Measurements from ENCODE around the gene NAT9. TPM values are rescaled to one million over a fixed set of nuclear protein-coding genes. Genes with fewer than 3 reads are reported as not detected.

The NAT9 gene
- total RNA-seq, 6 experiments from 2014 or later: 40.9 to 50.7 (median 46.6) TPM

- Mint-ChIP-seq H3K4me3 (no peak overlapping the region), H3K4me1 (ENCODE audit: low read depth) (no peaks in the 10 kb centered on the region), H3K36me3 (ENCODE audit: low read depth) (no peaks in the 10 kb centered on the region), H3K27ac (no peak overlapping the region), H3K27me3 (ENCODE audit: insufficient read depth) (peaks cover 15% of the 10 kb centered on the region), H3K9me3 (no peaks in the 10 kb centered on the region)
- no peak for TF ChIP-seq CTCF (IDR thresholded peaks at IDR 0.05)
- DNase-seq: no peak
Measured at GRCh38 chr17:74723891-74724290, 52.3 kb downstream of the NAT9 start.

GRCh38 chr17:74722782-74723181 lies 53.4 kb downstream of the NAT9 start:
- DNase-seq: no peak
- Mint-ChIP-seq H3K36me3 (ENCODE audit: low read depth) (no peaks in the 10 kb centered on the region), H3K4me1 (ENCODE audit: low read depth) (no peaks in the 10 kb centered on the region), H3K27me3 (ENCODE audit: insufficient read depth) (peaks cover 15% of the 10 kb centered on the region), H3K4me3 (no peak overlapping the region), H3K9me3 (no peaks in the 10 kb centered on the region), H3K27ac (no peak overlapping the region)
- no peak for TF ChIP-seq CTCF (IDR thresholded peaks at IDR 0.05)

Small RNAs within 50 kb of the gene (microRNA-seq; reads per million reads assigned to microRNA genes)
- 535 reads per million, percentile 69 among the genes with 10 or more reads in this experiment for gene MIR3615

Other genes starting within 250 kb of the NAT9 start
- gene CD300LB, start 244.9 kb downstream of the NAT9 start, total RNA-seq (2021; fragmentation: NEBNext Ultra II Directional; extraction: Animal tissue kit (Norgen Biotek cat#: 25700)): not detected
- gene CD300C, start 230.2 kb downstream of the NAT9 start, total RNA-seq (2021; fragmentation: NEBNext Ultra II Directional; extraction: Animal tissue kit (Norgen Biotek cat#: 25700)): not detected
- not detected for gene CD300H, start 208.8 kb downstream of the NAT9 start, total RNA-seq (2021; fragmentation: NEBNext Ultra II Directional; extraction: Animal tissue kit (Norgen Biotek cat#: 25700))
- not detected for gene CD300LD, start 184.1 kb downstream of the NAT9 start, total RNA-seq (2021; fragmentation: NEBNext Ultra II Directional; extraction: Animal tissue kit (Norgen Biotek cat#: 25700))
- gene CD300E, start 152.6 kb downstream of the NAT9 start, total RNA-seq (2021; fragmentation: NEBNext Ultra II Directional; extraction: Animal tissue kit (Norgen Biotek cat#: 25700)): not detected
- gene CD300LF, start 63.4 kb downstream of the NAT9 start, total RNA-seq (2021; fragmentation: NEBNext Ultra II Directional; extraction: Animal tissue kit (Norgen Biotek cat#: 25700)): not detected
- under 1 TPM in 3 of 6 experiments, not detected in 3; 0.11 to 0.28 (median 0.12) TPM for gene RAB37, start 39.1 kb downstream of the NAT9 start, total RNA-seq (2021; fragmentation: NEBNext Ultra II Directional; extraction: Animal tissue kit (Norgen Biotek cat#: 25700))
- 10 to 100 TPM; 15.7 to 18.9 (median 17.5) TPM for gene NHERF1, start 27.7 kb downstream of the NAT9 start, total RNA-seq (2021; fragmentation: NEBNext Ultra II Directional; extraction: Animal tissue kit (Norgen Biotek cat#: 25700))
- under 1 TPM in 2 of 6 experiments, not detected in 4; 0.05 to 0.07 TPM for gene GRIN2C, start 83.5 kb upstream of the NAT9 start, total RNA-seq (2021; fragmentation: NEBNext Ultra II Directional; extraction: Animal tissue kit (Norgen Biotek cat#: 25700))
- gene FDXR, start 96.6 kb upstream of the NAT9 start, total RNA-seq (2021; fragmentation: NEBNext Ultra II Directional; extraction: Animal tissue kit (Norgen Biotek cat#: 25700)): 10 to 100 TPM; 25.5 to 35.5 (median 33.9) TPM
- not detected for gene FADS6, start 117.3 kb upstream of the NAT9 start, total RNA-seq (2021; fragmentation: NEBNext Ultra II Directional; extraction: Animal tissue kit (Norgen Biotek cat#: 25700))
- not detected for gene USH1G, start 146.9 kb upstream of the NAT9 start, total RNA-seq (2021; fragmentation: NEBNext Ultra II Directional; extraction: Animal tissue kit (Norgen Biotek cat#: 25700))
- gene OTOP2, start 147.9 kb upstream of the NAT9 start, total RNA-seq (2021; fragmentation: NEBNext Ultra II Directional; extraction: Animal tissue kit (Norgen Biotek cat#: 25700)): not detected
- not detected for gene OTOP3, start 159.6 kb upstream of the NAT9 start, total RNA-seq (2021; fragmentation: NEBNext Ultra II Directional; extraction: Animal tissue kit (Norgen Biotek cat#: 25700))
- under 1 TPM; 0.40 to 0.96 (median 0.56) TPM for gene HID1, start 196.4 kb upstream of the NAT9 start, total RNA-seq (2021; fragmentation: NEBNext Ultra II Directional; extraction: Animal tissue kit (Norgen Biotek cat#: 25700))
- gene CDR2L, start 211.3 kb upstream of the NAT9 start, total RNA-seq (2021; fragmentation: NEBNext Ultra II Directional; extraction: Animal tissue kit (Norgen Biotek cat#: 25700)): 10 to 100 TPM; 27.5 to 35.8 (median 30.4) TPM
- 10 to 100 TPM; 39.2 to 50.6 (median 47.8) TPM for gene MRPL58, start 236.3 kb upstream of the NAT9 start, total RNA-seq (2021; fragmentation: NEBNext Ultra II Directional; extraction: Animal tissue kit (Norgen Biotek cat#: 25700))